ENCODE measurements around the gene MLLT6. TPM values are rescaled to one million over a fixed set of nuclear protein-coding genes. Genes with fewer than 3 reads are reported as not detected.
A peak's percentile ranks its signal among the peaks of the same experiment; 100 is the strongest.

MLLT6 gene
- total and polyA plus RNA-seq, 4 donors = 18.4 to 94.1 (median 61.8) TPM

Small RNA genes within 50 kb of the gene (small RNA-seq; reads per million reads assigned to genes)
- gene MIR4726 (ENCODE audit: low replicate concordance) (not detected), gene MIR4734 (ENCODE audit: low replicate concordance) (not detected), gene RNA5SP440 (ENCODE audit: low replicate concordance) (0.57 reads per million, percentile 62 among the genes with 10 or more reads in this experiment), gene RNU6-866P (ENCODE audit: low replicate concordance) (not detected)

Other genes with a start within 250 kb of the MLLT6 start
- 10 to 100 TPM; 16.0 to 20.0 TPM for gene SRCIN1, start 99.3 kb upstream of the MLLT6 start, total RNA-seq
- 10 to 100 TPM; 68.2 to 79.4 TPM for gene SRCIN1, start 99.3 kb upstream of the MLLT6 start, polyA plus RNA-seq (ENCODE audit: insufficient read length in 2 of 2)
- gene EPOP, start 30.3 kb upstream of the MLLT6 start, total RNA-seq = 1 to 10 TPM in 1 of 2 donors, under 1 TPM in 1; 0.50 to 1.7 TPM
- 1 to 10 TPM; 2.0 to 2.3 TPM for gene EPOP, start 30.3 kb upstream of the MLLT6 start, polyA plus RNA-seq (ENCODE audit: insufficient read length in 2 of 2)
- gene CISD3, start 25.1 kb downstream of the MLLT6 start, total RNA-seq = 1 to 10 TPM; 2.1 to 5.1 TPM
- gene CISD3, start 25.1 kb downstream of the MLLT6 start, polyA plus RNA-seq (ENCODE audit: insufficient read length in 2 of 2) = 10 to 100 TPM; 18.5 to 18.6 TPM
- 10 to 100 TPM in 1 of 2 donors, 1 to 10 TPM in 1; 9.1 to 29.1 TPM for gene PCGF2, start 43.1 kb downstream of the MLLT6 start, total RNA-seq
- 100 to 1,000 TPM in 1 of 2 donors, 10 to 100 TPM in 1; 93.1 to 110 TPM for gene PCGF2, start 43.1 kb downstream of the MLLT6 start, polyA plus RNA-seq (ENCODE audit: insufficient read length in 2 of 2)
- gene PSMB3, start 47.5 kb downstream of the MLLT6 start, total RNA-seq = 100 to 1,000 TPM; 149 to 241 TPM
- 100 to 1,000 TPM; 120 to 123 TPM for gene PSMB3, start 47.5 kb downstream of the MLLT6 start, polyA plus RNA-seq (ENCODE audit: insufficient read length in 2 of 2)
- 10 to 100 TPM; 66.1 to 99.8 TPM for gene PIP4K2B, start 94.3 kb downstream of the MLLT6 start, total RNA-seq
- gene PIP4K2B, start 94.3 kb downstream of the MLLT6 start, polyA plus RNA-seq (ENCODE audit: insufficient read length in 2 of 2) = 100 to 1,000 TPM; 174 to 198 TPM
- 10 to 100 TPM in 1 of 2 donors, 1 to 10 TPM in 1; 8.2 to 15.2 TPM for gene CWC25, start 120.0 kb downstream of the MLLT6 start, total RNA-seq
- 10 to 100 TPM; 17.6 to 21.2 TPM for gene CWC25, start 120.0 kb downstream of the MLLT6 start, polyA plus RNA-seq (ENCODE audit: insufficient read length in 2 of 2)
- 1,000 to 10,000 TPM; 1,083 to 2,232 TPM for gene RPL23, start 148.4 kb downstream of the MLLT6 start, total RNA-seq
- 1,000 to 10,000 TPM; 1,171 to 1,254 TPM for gene RPL23, start 148.4 kb downstream of the MLLT6 start, polyA plus RNA-seq (ENCODE audit: insufficient read length in 2 of 2)
- gene LASP1, start 164.8 kb downstream of the MLLT6 start, total RNA-seq = 10 to 100 TPM; 41.2 to 65.7 TPM
- gene LASP1, start 164.8 kb downstream of the MLLT6 start, polyA plus RNA-seq (ENCODE audit: insufficient read length in 2 of 2) = 100 to 1,000 TPM; 122 to 125 TPM

Data from spinal cord (tissue), 4 donors.